Neuronal stem cell (in vitro differentiated cells): ENCODE data around the gene PHEX.

Experiments
- DNase-seq: peaks from one replicate; pipeline ENCODE4 v3.0.0-alpha.2; 2013; ENCODE audit warnings: low spot score
- H2AFZ ChIP-seq: one replicate; pipeline ENCODE4 v1.6.1; 2013; ENCODE audit warnings: mild to moderate bottlenecking, low read length, inconsistent platforms
- H2AK5ac ChIP-seq: 2 replicates; pipeline ENCODE4 v1.6.1; 2013; ENCODE audit warnings: low read depth, mild to moderate bottlenecking, inconsistent platforms, low read length, moderate library complexity, mixed read lengths
- H2BK120ac ChIP-seq: 2 replicates; pipeline ENCODE4 v1.6.1; 2013; ENCODE audit warnings: low read depth, mild to moderate bottlenecking, inconsistent platforms, low read length, moderate library complexity, mixed read lengths
- H2BK12ac ChIP-seq: one replicate; pipeline ENCODE4 v1.6.1; 2013; ENCODE audit warnings: low read length, inconsistent platforms
- H2BK15ac ChIP-seq: 2 replicates; pipeline ENCODE4 v1.6.1; 2013; ENCODE audit warnings: mild to moderate bottlenecking, low read length, inconsistent platforms, mixed read lengths
- H2BK5ac ChIP-seq: one replicate; pipeline ENCODE4 v1.6.1; 2013; ENCODE audit warnings: inconsistent platforms, mild to moderate bottlenecking, low read length, moderate library complexity
- H3K14ac ChIP-seq: one replicate; pipeline ENCODE4 v1.6.1; 2013; ENCODE audit warnings: low read length, inconsistent platforms
- H3K18ac ChIP-seq: 2 replicates; pipeline ENCODE4 v1.6.1; 2013; ENCODE audit warnings: low read length, inconsistent platforms
- H3K23ac ChIP-seq: 2 replicates; pipeline ENCODE4 v1.6.1; 2013; ENCODE audit warnings: low read depth, mild to moderate bottlenecking, mixed read lengths, low read length, inconsistent platforms; ENCODE audit not compliant: poor library complexity
- H3K27ac ChIP-seq: replicated peaks from 3 replicates; pipeline ENCODE4 v1.5.1; 2013; ENCODE audit warnings: low read length, inconsistent platforms
- H3K27me3 ChIP-seq, 3 experiments: 2 replicates each; pipeline ENCODE4 v1.6.1; 2013; ENCODE audit warnings: low read length in 3 of 3, mild to moderate bottlenecking in 2 of 3, inconsistent platforms in 1 of 3, low read depth in 1 of 3, mixed read lengths in 1 of 3, moderate library complexity in 1 of 3; ENCODE audit not compliant: control insufficient read depth in 3 of 3, insufficient read depth in 3 of 3
- H3K36me3 ChIP-seq, 2 donors: replicated peaks in 1 of 2; 2 replicates each; pipeline ENCODE4 v1.6.1; 2013; ENCODE audit warnings: low read length in 2 of 2; ENCODE audit not compliant: control insufficient read depth in 2 of 2, insufficient read depth in 2 of 2
- H3K4ac ChIP-seq: 2 replicates; pipeline ENCODE4 v1.6.1; 2013; ENCODE audit warnings: inconsistent platforms, mild to moderate bottlenecking, low read length, moderate library complexity
- H3K4me1 ChIP-seq, 2 donors: 1 replicate in 1 of 2; 2 replicates in 1 of 2; pipeline ENCODE4 v1.6.1; 2013; ENCODE audit warnings: low read length in 2 of 2, low read depth in 1 of 2; ENCODE audit not compliant: control insufficient read depth in 2 of 2, insufficient read depth in 1 of 2
- H3K4me2 ChIP-seq: one replicate; pipeline ENCODE4 v1.6.1; 2013; ENCODE audit warnings: mild to moderate bottlenecking, low read length, inconsistent platforms; ENCODE audit not compliant: insufficient read depth, poor library complexity, severe bottlenecking
- H3K4me3 ChIP-seq, 2 donors: 2 replicates each; pipeline ENCODE4 v1.5.1; 2013; ENCODE audit warnings: low read length in 2 of 2, mild to moderate bottlenecking in 2 of 2, inconsistent platforms in 1 of 2, moderate library complexity in 1 of 2
- H3K79me1 ChIP-seq: one replicate; pipeline ENCODE4 v1.6.1; 2013; ENCODE audit warnings: low read depth, mild to moderate bottlenecking, inconsistent platforms, low read length, moderate library complexity
- H3K9ac ChIP-seq: one replicate; pipeline ENCODE4 v1.6.1; 2013; ENCODE audit warnings: mild to moderate bottlenecking, low read depth, low read length, inconsistent platforms; ENCODE audit not compliant: poor library complexity
- H3K9me3 ChIP-seq, 2 donors: replicated peaks in 1 of 2; 2 replicates each; pipeline versions ENCODE3 to v1.6.1; 2013; ENCODE audit warnings: low read length in 2 of 2, mild to moderate bottlenecking in 2 of 2, inconsistent platforms in 1 of 2, low read depth in 1 of 2, mixed read lengths in 1 of 2, moderate library complexity in 1 of 2; ENCODE audit not compliant: control insufficient read depth in 2 of 2, insufficient read depth in 1 of 2
- H4K8ac ChIP-seq: one replicate; pipeline ENCODE4 v1.6.1; 2013; ENCODE audit warnings: low read depth, mild to moderate bottlenecking, inconsistent platforms, low read length, moderate library complexity
- H4K91ac ChIP-seq: one replicate; pipeline ENCODE4 v1.6.1; 2013; ENCODE audit warnings: low read length, low read depth, mild to moderate bottlenecking, inconsistent platforms; ENCODE audit not compliant: poor library complexity
- WGBS, 2 donors: extraction: QIAGEN DNeasy Blood & Tissue Kit; methylation state at CpG; one replicate each; pipeline ENCODE4 v1.1.7; 2013; ENCODE audit warnings: missing lambda C conversion rate in 2 of 2, mixed read lengths in 1 of 2; ENCODE audit not compliant: insufficient read length in 2 of 2, insufficient replicate concordance in 1 of 2; ENCODE audit errors: extremely low coverage in 2 of 2; 5-methylcytosine and 5-hydroxymethylcytosine counted together

The PHEX gene

GRCh38 chrX:22056235-22056634 is 24.1 kb downstream of the PHEX start:
- Histone ChIP-seq H2BK120ac (no peak overlapping the region), H3K4me2 (no peak overlapping the region), H3K27ac (no peak overlapping the region), H3K36me3 (no peaks in the 10 kb centered on the region), H3K14ac (no peak overlapping the region), H3K4me1 (no peaks in the 10 kb centered on the region), H4K91ac (no peak overlapping the region), H3K9ac (no peak overlapping the region), H4K8ac (no peak overlapping the region), H3K27me3 (peaks cover 0 to 2% (median 0%) of the 10 kb centered on the region in 3 experiments), H2BK5ac (no peak overlapping the region), H3K79me1 (no peaks in the 10 kb centered on the region), H3K4ac (no peak overlapping the region), H2AK5ac (no peak overlapping the region), H2AFZ (no peak overlapping the region), H3K4me3 (no peak overlapping the region), H3K18ac (no peak overlapping the region), H2BK15ac (no peak overlapping the region), H3K9me3 (no peaks in the 10 kb centered on the region), H3K23ac (no peak overlapping the region), H2BK12ac (no peak overlapping the region)
- no CpG with 5 or more reads among the region's 2 CpGs for WGBS, 2 donors
- DNase-seq = no peak

- H3K18ac ChIP-seq = no peak overlapping the region
- WGBS, 2 donors = no CpG with 5 or more reads among the region's 3 CpGs
- no peak for DNase-seq
Observed at GRCh38 chrX:22057667-22058066, 25.5 kb downstream of the PHEX start.

GRCh38 chrX:22059775-22060174 is 27.6 kb downstream of the PHEX start:
- Histone ChIP-seq H3K36me3 (no peaks in the 10 kb centered on the region), H3K4ac (no peak overlapping the region), H2AK5ac (no peak overlapping the region), H3K9ac (no peak overlapping the region), H2BK120ac (no peak overlapping the region), H3K4me2 (no peak overlapping the region), H3K9me3 (no peaks in the 10 kb centered on the region), H3K14ac (no peak overlapping the region), H2AFZ (no peak overlapping the region), H2BK5ac (no peak overlapping the region), H4K91ac (no peak overlapping the region), H3K27me3 (no peaks in the 10 kb centered on the region), H3K79me1 (no peaks in the 10 kb centered on the region), H3K27ac (no peak overlapping the region), H4K8ac (no peak overlapping the region), H2BK12ac (no peak overlapping the region), H3K4me1 (no peaks in the 10 kb centered on the region), H3K23ac (no peak overlapping the region), H2BK15ac (no peak overlapping the region), H3K18ac (no peak overlapping the region), H3K4me3 (no peak overlapping the region)
- WGBS, 2 donors = no CpG with 5 or more reads among the region's 1 CpG
- DNase-seq = no peak

More at GRCh38 chrX:22057667-22058066, 25.5 kb downstream of the PHEX start:
- H3K4ac ChIP-seq = no peak overlapping the region
- no peaks in the 10 kb centered on the region for H3K4me1 ChIP-seq
- no peaks in the 10 kb centered on the region for H3K36me3 ChIP-seq
- no peak overlapping the region for H3K14ac ChIP-seq
- no peak overlapping the region for H3K27ac ChIP-seq
- H3K23ac ChIP-seq = no peak overlapping the region
- no peak overlapping the region for H4K91ac ChIP-seq
- H3K4me2 ChIP-seq = no peak overlapping the region
- H2BK120ac ChIP-seq = no peak overlapping the region
- H3K27me3 ChIP-seq = peaks cover 0 to 2% (median 0%) of the 10 kb centered on the region in 3 experiments
- no peak overlapping the region for H2AK5ac ChIP-seq
- H2BK12ac ChIP-seq = no peak overlapping the region
- no peak overlapping the region for H2AFZ ChIP-seq
- no peaks in the 10 kb centered on the region for H3K79me1 ChIP-seq
- no peak overlapping the region for H2BK15ac ChIP-seq
- no peak overlapping the region for H3K9ac ChIP-seq
- H3K9me3 ChIP-seq = no peaks in the 10 kb centered on the region
- H3K4me3 ChIP-seq = no peak overlapping the region
- H4K8ac ChIP-seq = no peak overlapping the region
- H2BK5ac ChIP-seq = no peak overlapping the region

GRCh38 chrX:22060415-22061280 is 28.5 kb downstream of the PHEX start:
- H3K4me2 ChIP-seq = no peak overlapping the region
- H3K9me3 ChIP-seq = no peaks in the 10 kb centered on the region
- H3K4ac ChIP-seq = no peak overlapping the region
- H2AK5ac ChIP-seq = no peak overlapping the region
- H2BK15ac ChIP-seq = no peak overlapping the region
- no peak overlapping the region for H2BK120ac ChIP-seq
- H3K27ac ChIP-seq = no peak overlapping the region
- H3K9ac ChIP-seq = no peak overlapping the region
- H3K4me3 ChIP-seq = no peak overlapping the region
- DNase-seq = no peak
- no CpG with 5 or more reads among the region's 6 CpGs for WGBS, 2 donors
- H3K36me3 ChIP-seq = no peaks in the 10 kb centered on the region
- no peaks in the 10 kb centered on the region for H3K27me3 ChIP-seq
- H4K8ac ChIP-seq = no peak overlapping the region
- H4K91ac ChIP-seq = no peak overlapping the region
- H3K79me1 ChIP-seq = no peaks in the 10 kb centered on the region
- H2BK5ac ChIP-seq = no peak overlapping the region
- no peaks in the 10 kb centered on the region for H3K4me1 ChIP-seq
- no peak overlapping the region for H2BK12ac ChIP-seq
- no peak overlapping the region for H3K23ac ChIP-seq
- H3K14ac ChIP-seq = no peak overlapping the region
- H2AFZ ChIP-seq = no peak overlapping the region
- H3K18ac ChIP-seq = no peak overlapping the region
